Kidney (tissue), 22 donors: ENCODE measurements around the gene HCAR2. TPM values are rescaled to one million over a fixed set of nuclear protein-coding genes. Genes with fewer than 3 reads are reported as not detected.
"Not testable (repeated sequence)": the region's sequence is repeated elsewhere in the genome, so short reads cannot be mapped to it uniquely, and the experiment has no call there.

Experiments used
- DNase-seq, 5 donors: peaks; one replicate each; pipeline ENCODE4 v3.0.0-alpha.2; 2013 to 2020
- FAIRE-seq: peaks from 2 replicates; lab custom pipeline; 2012; peaks lifted over from hg19 to GRCh38; lab: Jason Lieb, UNC
- H3K27ac ChIP-seq, 2 donors: one replicate each; pipeline ENCODE4 v1.7.0; 2013; ENCODE audit warnings: low read depth in 2 of 2, low read length in 2 of 2, inconsistent platforms in 1 of 2
- H3K27me3 ChIP-seq: one replicate; pipeline ENCODE4 v1.7.1; 2013; ENCODE audit warnings: low read length, inconsistent platforms; ENCODE audit not compliant: control insufficient read depth, insufficient read depth
- H3K36me3 ChIP-seq, 3 donors: one replicate each; pipeline versions ENCODE4 v1.7.0 to v1.7.1; 2013; ENCODE audit warnings: low read length in 3 of 3, control low read depth in 1 of 3, inconsistent platforms in 1 of 3; ENCODE audit not compliant: insufficient read depth in 3 of 3, control insufficient read depth in 2 of 3
- H3K4me1 ChIP-seq, 3 donors: one replicate each; pipeline versions ENCODE4 v1.7.0 to v1.7.1; 2013; ENCODE audit warnings: low read length in 3 of 3, inconsistent platforms in 1 of 3, low read depth in 1 of 3; ENCODE audit not compliant: control insufficient read depth in 2 of 3, insufficient read depth in 2 of 3
- H3K4me3 ChIP-seq, 3 donors: one replicate each; pipeline versions ENCODE4 v1.7.0 to v1.8.1; 2013; ENCODE audit warnings: low read length in 3 of 3, control low read depth in 1 of 3, inconsistent platforms in 1 of 3
- H3K9ac ChIP-seq, 3 donors: one replicate each; pipeline versions ENCODE4 v1.7.0 to v1.7.1; 2013; ENCODE audit warnings: low read length in 3 of 3, control low read depth in 1 of 3, inconsistent platforms in 1 of 3
- H3K9me3 ChIP-seq, 3 donors: one replicate each; pipeline versions ENCODE4 v1.7.0 to v1.7.1; 2013; ENCODE audit warnings: low read length in 3 of 3, control low read depth in 1 of 3, inconsistent platforms in 1 of 3; ENCODE audit not compliant: control insufficient read depth in 2 of 3, insufficient read depth in 1 of 3
- intact Hi-C: fragments of 100-400 bp; cut with DNase I; formaldehyde crosslinking; loops from one replicate; pipeline ENCODE4 v1.11.1; 2022
- long read RNA-seq, 10 donors: library from polyadenylated mRNA in 1 of 10; unstranded in 1 of 10; transcript quantifications; one replicate each; pipeline ENCODE4 v2.0.0 and lab custom pipeline, GENCODE V29; 2021 to 2026
- polyA plus RNA-seq: library from polyadenylated mRNA; stranded (reverse); fragments of 350-450 nt; fragmentation: Illumina TruSeq; extraction: RNeasy Lipid Tissue Mini Kit (QIAGEN cat#74804); gene quantifications from one replicate; pipeline ENCODE4 v1.2.3, GENCODE V29; 2014; ENCODE audit warnings: low read depth, low replicate concordance; ENCODE audit not compliant: insufficient read depth
- total RNA-seq: library from RNA; stranded (reverse); fragmentation: NEBNext Ultra II Directional; extraction: Animal tissue kit (Norgen Biotek cat#: 25700); gene quantifications from one replicate; pipeline ENCODE4 v1.2.1, GENCODE V29; 2021
- TF ChIP-seq, protein P1 (sequence below): IDR thresholded peaks from 3 replicates; pipeline ENCODE4 v1.5.1; 2012; ENCODE audit warnings: mild to moderate bottlenecking, moderate library complexity, borderline replicate concordance; ENCODE audit not compliant: insufficient read depth; ENCODE audit errors: extremely low read depth
- donor health status: control.
- donor health status: control.
- donor health status: control.
- donor health status: control.
- donor health status: control.
- donor health status: DM: yes; HTN: yes; CAD: no.
- donor health status: Normal renal cell carcinoma (clear cell type).

Gene HCAR2
- not detected for total RNA-seq
- not detected for polyA plus RNA-seq
- long read RNA-seq, donor 1, partial matches to known transcripts, result 0 of 1 reads
- long read RNA-seq, donor 1, other reads (novel, unspliced or antisense), result 0 of 1 reads
- long read RNA-seq, donor 2, result 0 reads
- long read RNA-seq, donor 3, result 0 reads
- long read RNA-seq, donor 4, result 0 reads
- long read RNA-seq, donor 5, result 0 reads
- long read RNA-seq, donor 6, partial matches to known transcripts, result 0 of 2 reads
- long read RNA-seq, donor 6, other reads (novel, unspliced or antisense), result 0 of 2 reads
- long read RNA-seq, donor 7, result 0 reads
- long read RNA-seq, donor 8, partial matches to known transcripts, result 0 of 2 reads
- long read RNA-seq, donor 8, other reads (novel, unspliced or antisense), result 0 of 2 reads
- long read RNA-seq, donor 9, result 0 reads
- long read RNA-seq, donor 10, result 0 reads

DNA sequence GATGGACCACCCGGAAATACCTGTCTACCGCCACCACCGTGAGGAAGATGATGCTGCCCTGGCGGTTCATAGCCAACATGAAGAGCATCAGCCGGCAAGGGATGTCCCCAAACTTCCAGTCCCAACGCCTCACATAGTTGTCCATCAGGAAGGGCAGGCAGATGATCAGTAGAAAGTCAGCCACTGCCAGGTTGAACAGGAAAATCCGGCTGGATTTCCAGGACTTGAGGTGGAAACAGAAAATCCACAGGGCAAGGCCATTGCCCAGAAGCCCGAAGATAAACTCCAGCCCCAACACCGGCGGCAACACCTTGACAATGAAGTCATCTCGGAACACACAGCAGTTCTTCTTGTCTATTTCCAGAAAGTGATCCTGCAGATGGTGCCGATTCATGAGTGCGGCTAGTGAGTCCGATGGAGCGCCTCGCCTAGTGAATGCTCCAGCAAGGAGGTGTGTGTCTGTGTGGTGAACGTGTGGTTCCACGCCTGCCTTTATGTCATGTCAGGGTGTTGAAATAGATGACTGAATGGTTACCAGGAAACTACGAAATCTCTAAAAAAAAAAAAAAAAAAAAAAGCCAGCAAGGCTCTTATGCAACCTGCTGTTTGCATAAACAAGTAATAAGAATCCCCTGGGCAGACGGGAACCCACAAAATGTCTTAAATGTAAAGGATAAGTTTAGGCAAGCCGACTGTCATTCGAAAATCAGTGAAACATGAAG is at the start of gene HCAR2:
TSS of gene HCAR2 (minus strand) at position 468 of the 722 bp plus-strand sequence. CDS start at position 394, 74 bp downstream.
- FAIRE-seq, H3K9me3 ChIP-seq, H3K27ac ChIP-seq, H3K36me3 ChIP-seq, H3K4me1 ChIP-seq, H3K4me3 ChIP-seq, DNase-seq, H3K27me3 ChIP-seq, intact Hi-C loops, H3K9ac ChIP-seq: not testable (repeated sequence)

DNA sequence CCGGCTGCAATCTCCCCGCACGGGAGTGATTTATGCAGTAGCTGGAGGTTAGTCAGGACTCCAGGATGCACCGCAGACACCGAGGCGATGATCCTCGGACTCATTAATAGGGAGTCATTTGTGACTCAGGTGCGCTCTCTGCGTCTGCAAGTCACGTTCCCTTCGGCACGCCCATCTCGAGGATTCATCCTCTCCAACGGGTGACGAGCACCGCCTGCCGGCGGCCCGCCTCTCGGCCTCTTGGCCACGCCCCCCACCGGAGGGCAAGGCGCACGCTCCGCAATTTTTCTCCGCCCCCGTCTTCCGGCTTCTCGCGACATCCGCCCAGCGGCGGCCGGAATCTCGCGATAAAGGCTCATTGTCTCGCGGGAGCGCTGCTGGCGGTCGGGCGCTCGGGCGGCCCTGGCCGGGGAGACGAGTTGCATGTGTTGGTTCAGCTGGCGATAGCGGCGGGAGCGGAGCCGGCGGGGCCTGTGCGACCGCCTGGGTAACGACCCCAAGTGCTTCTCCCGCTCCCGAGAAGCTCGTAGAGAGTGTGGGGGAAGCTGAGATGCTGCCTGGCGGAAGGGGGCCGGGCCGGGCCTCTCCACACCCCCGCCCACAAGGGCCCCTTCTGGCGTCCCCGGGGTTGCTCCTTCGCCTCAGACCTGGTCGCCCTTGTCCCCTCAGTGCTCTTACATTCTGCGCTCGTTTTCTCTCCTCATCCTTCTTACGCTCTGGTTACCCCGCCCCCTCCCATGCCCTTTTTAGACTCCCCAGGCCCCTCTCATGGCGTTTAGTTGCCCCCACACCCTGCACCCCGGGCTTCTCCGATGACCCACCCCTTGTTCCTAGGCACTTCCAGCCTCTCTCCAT is 49.5 kb upstream of the HCAR2 start, which contains the start of gene DENR:
TSS of gene DENR (plus strand) at position 361 of the 855 bp plus-strand sequence. CDS start 878 bp downstream, outside the sequence.
- intact Hi-C loops, result no loop called here
- Histone ChIP-seq H3K27ac (peak within 1 kb of the TSS; percentile 55 to 74), H3K9me3 (no peaks in the 10 kb centered on the region), H3K4me1 (peaks cover 5 to 10% (median 6%) of the 10 kb centered on the region in 3 donors), H3K4me3 (peak within 1 kb of the TSS; percentile 84 to 95 (median 94)), H3K9ac (peak within 1 kb of the TSS; percentile 38 to 93 (median 86)), H3K36me3 (peaks cover 3 to 22% (median 7%) of the 10 kb centered on the region in 3 donors), H3K27me3 (no peaks in the 10 kb centered on the region)
- TF ChIP-seq, protein P1, sequence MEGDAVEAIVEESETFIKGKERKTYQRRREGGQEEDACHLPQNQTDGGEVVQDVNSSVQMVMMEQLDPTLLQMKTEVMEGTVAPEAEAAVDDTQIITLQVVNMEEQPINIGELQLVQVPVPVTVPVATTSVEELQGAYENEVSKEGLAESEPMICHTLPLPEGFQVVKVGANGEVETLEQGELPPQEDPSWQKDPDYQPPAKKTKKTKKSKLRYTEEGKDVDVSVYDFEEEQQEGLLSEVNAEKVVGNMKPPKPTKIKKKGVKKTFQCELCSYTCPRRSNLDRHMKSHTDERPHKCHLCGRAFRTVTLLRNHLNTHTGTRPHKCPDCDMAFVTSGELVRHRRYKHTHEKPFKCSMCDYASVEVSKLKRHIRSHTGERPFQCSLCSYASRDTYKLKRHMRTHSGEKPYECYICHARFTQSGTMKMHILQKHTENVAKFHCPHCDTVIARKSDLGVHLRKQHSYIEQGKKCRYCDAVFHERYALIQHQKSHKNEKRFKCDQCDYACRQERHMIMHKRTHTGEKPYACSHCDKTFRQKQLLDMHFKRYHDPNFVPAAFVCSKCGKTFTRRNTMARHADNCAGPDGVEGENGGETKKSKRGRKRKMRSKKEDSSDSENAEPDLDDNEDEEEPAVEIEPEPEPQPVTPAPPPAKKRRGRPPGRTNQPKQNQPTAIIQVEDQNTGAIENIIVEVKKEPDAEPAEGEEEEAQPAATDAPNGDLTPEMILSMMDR, result peak; percentile 95
- DNase-seq (peak; percentile 99), FAIRE-seq (no peak)

DNA sequence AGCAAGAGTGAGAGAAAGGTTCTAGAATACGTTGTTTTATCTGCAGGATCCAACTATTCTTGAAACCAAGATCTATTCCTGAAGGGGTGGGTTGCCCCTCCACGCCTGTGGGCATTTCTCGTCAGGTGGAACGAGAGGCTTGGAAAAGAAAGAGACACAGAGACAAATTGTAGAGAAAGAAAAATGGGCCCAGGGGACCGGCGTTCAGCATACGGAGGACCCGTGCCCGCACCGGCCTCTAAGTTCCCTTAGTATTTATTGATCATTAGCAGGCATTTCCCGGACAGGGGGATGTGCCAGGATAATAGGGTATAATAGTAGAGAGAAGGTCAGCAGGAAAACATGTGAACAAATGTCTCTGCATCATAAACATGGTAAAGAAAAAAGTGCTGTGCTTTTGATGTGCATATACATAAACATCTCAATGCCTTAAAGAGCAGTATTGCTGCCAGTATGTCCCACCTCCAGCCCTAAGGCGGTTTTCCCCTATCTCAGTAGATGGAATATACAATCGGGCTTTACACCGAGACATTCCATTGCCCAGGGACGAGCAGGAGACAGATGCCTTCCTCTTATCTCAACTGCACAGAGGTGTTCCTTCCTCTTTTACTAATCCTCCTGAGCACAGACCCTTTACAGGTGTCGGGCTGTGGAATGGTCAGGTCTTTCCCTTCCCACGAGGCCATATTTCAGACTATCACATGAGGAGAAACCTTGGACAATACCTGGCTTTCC is 47.8 kb upstream of the HCAR2 start:
- H3K9ac ChIP-seq, FAIRE-seq: not testable (repeated sequence)
- DNase-seq, result peak in 2 of 5 donors; percentile 35 to 40

More for the DNA sequence above, 47.8 kb upstream of the HCAR2 start:
- H3K4me1 ChIP-seq, H3K9me3 ChIP-seq, H3K27ac ChIP-seq, intact Hi-C loops, H3K4me3 ChIP-seq, H3K27me3 ChIP-seq: not testable (repeated sequence)
- peaks cover 3 to 12% (median 5%) of the 10 kb centered on the region in 3 donors for H3K36me3 ChIP-seq
